Esophagus squamous epithelium (tissue), 4 donors: ENCODE results near the gene ARID3A.

Source experiments
- CTCF ChIP-seq, 6 experiments: fragments of 450-650 bp in 4 of 6; fragments of 200-600 bp in 2 of 6; sonication (generic) in 2 of 6; IDR thresholded peaks; one replicate each; pipeline ENCODE4 v1.5.1; 2016 to 2019; ENCODE audit warnings: antibody characterized with exemption in 6 of 6, mild to moderate bottlenecking in 4 of 6, moderate library complexity in 4 of 6
- POLR2A ChIP-seq, 4 donors: fragments of 450-650 bp; IDR thresholded peaks; one replicate each; pipeline ENCODE4 v1.6.1; 2017; ENCODE audit warnings: antibody characterized with exemption in 4 of 4, mild to moderate bottlenecking in 4 of 4, moderate library complexity in 3 of 4

- no peak for TF ChIP-seq CTCF (IDR thresholded peaks at IDR 0.05)
- TF ChIP-seq POLR2A (IDR thresholded peaks at IDR 0.05), result no peak
Observed at GRCh38 chr19:996051-996838, 70.4 kb downstream of the ARID3A start.
